ENCODE measurements around the gene B4GALNT4.
"Not testable (repeated sequence)": the region's sequence is repeated elsewhere in the genome, so short reads cannot be mapped to it uniquely, and the experiment has no call there.

DNA sequence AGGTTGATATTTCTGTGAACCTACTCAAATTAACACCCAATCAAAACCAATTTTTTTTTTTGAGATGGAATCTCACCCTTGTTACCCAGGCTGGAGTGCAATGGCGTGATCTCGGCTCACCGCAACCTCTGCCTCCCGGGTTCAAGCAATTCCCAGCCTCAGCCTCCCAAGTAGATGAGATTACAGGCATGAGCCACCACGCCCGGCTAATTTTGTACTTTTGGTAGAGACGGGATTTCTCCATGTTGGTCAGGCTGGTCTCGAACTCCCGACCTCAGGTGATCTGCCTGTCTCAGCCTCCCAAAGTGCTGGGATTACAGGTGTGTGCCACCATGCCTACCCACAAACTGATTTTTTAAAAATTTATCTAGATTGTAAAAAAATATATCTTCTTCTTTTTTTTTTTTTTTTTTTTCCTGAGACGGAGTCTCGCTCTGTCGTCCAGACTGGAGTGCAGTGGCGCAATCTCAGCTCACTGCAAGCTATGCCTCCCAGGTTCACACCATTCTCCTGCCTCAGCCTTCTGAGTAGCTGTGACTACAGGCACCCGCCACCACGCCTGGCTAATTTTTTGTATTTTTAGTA is 40.7 kb upstream of the B4GALNT4 start:
- TF ChIP-seq, protein P1, sequence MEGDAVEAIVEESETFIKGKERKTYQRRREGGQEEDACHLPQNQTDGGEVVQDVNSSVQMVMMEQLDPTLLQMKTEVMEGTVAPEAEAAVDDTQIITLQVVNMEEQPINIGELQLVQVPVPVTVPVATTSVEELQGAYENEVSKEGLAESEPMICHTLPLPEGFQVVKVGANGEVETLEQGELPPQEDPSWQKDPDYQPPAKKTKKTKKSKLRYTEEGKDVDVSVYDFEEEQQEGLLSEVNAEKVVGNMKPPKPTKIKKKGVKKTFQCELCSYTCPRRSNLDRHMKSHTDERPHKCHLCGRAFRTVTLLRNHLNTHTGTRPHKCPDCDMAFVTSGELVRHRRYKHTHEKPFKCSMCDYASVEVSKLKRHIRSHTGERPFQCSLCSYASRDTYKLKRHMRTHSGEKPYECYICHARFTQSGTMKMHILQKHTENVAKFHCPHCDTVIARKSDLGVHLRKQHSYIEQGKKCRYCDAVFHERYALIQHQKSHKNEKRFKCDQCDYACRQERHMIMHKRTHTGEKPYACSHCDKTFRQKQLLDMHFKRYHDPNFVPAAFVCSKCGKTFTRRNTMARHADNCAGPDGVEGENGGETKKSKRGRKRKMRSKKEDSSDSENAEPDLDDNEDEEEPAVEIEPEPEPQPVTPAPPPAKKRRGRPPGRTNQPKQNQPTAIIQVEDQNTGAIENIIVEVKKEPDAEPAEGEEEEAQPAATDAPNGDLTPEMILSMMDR (IDR thresholded peaks at IDR 0.05) = not testable (repeated sequence)
- TF ChIP-seq POLR2A, EP300, POLR2AphosphoS5 (IDR thresholded peaks at IDR 0.05): not testable (repeated sequence)
